Measurements from ENCODE around the gene TTLL11.

Gene TTLL11

GRCh38 chr9:121785673-121786542 lies 307.2 kb downstream of the TTLL11 start:
- H3K27ac ChIP-seq (ENCODE audit: low read depth, low read length): no peak overlapping the region
- H3K4me3 ChIP-seq (ENCODE audit: low read length): no peak overlapping the region
- peaks cover 13% of the 10 kb centered on the region for H3K36me3 ChIP-seq (ENCODE audit: control insufficient read depth, insufficient read depth, low read length)
- H3K27me3 ChIP-seq (ENCODE audit: control insufficient read depth, insufficient read depth, low read length): no peaks in the 10 kb centered on the region
- no peaks in the 10 kb centered on the region for H3K4me1 ChIP-seq (ENCODE audit: control insufficient read depth, insufficient read depth, low read length)
- H3K9ac ChIP-seq (ENCODE audit: low read length): no peak overlapping the region

DNA sequence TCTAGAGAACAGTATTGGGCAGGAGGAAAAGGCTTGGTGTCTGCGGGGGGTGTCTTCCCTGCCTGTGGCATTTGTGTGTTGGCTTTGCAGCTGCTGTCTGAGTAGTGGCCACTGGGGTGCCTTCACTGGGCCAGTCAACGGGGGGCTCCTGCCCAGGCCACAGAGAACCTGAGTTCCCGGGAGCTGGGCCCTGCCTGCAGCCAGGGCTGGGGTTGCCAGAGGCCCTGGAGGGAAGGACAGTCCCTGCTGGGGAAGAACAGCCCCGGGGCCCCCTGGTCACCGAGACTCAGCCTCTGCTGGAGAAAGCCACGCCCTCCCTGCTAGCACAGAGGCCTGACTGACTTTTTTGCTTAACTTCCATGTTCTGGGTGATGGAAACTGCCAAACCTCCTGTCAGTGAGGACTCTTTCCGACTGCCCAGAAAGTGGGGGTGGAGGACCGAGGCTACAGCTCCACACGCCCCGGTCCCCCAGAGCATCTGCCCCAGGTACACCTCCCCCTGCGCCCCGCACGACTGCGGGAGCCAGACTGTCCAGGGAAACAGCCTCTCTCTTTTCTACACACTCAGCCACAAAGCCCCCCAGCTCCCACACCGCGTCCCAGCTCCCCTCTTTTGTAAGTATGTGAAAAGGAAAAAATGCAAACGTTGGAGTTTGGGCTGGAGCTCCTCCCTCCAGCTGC lies 308.2 kb downstream of the TTLL11 start:
- H3K9ac ChIP-seq (ENCODE audit: low read length): no peak overlapping the region
- H3K36me3 ChIP-seq (ENCODE audit: control insufficient read depth, insufficient read depth, low read length): peaks cover 17% of the 10 kb centered on the region
- H3K4me3 ChIP-seq (ENCODE audit: low read length): no peak overlapping the region
- H3K4me1 ChIP-seq (ENCODE audit: control insufficient read depth, insufficient read depth, low read length): peaks cover under 1% of the 10 kb centered on the region
- no peaks in the 10 kb centered on the region for H3K27me3 ChIP-seq (ENCODE audit: control insufficient read depth, insufficient read depth, low read length)
- H3K27ac ChIP-seq (ENCODE audit: low read depth, low read length): no peak overlapping the region

DNA sequence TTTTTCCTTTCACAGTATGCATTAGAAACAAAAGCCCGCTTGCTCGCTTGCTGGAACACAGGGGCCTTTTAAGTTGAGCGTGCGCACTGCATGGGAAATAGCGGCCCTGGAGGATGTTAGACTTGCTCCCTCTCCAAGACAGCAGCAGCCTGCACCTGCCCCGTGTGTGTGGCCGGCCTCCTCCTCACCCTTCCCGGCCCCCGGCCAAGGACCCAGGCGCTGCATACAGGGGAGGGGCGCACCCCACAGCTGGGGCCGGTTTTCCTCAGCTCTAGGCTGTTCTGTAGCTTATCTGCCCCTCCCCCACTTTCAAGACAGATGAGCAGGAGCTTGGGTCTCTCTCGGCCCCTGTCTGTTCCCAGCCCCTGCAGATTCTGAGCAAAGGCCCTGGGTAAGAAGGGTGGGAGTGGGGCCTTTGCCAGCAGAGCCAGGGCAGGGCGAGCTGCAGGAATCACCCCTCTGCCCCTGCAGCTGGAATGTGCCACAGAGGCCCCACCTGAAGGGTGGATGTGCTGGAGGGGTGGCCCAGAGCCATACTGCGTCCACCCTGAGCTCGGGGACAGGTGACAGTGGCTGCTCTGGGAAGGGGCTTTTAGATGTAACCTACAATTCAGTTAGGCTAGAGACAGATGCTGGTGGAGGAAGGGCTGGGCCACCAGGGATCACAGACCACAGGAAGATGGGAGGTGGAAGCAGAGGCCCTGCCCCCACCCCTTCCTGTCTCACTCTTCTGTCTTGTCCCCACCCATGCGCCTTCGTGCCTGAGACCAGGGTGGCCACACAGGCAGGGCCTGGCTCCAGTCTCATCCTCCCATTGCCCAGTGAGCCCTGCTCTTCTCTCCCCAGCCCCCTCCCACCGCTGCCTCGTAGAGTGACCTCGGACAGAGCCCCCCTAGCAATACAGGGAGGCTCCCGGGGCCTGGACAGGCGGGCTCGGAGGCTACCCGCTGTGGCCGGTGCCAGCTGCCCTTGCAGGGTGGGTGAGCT lies 309.3 kb downstream of the TTLL11 start:
- H3K4me1 ChIP-seq (ENCODE audit: control insufficient read depth, insufficient read depth, low read length): peaks cover 9% of the 10 kb centered on the region
- H3K4me3 ChIP-seq (ENCODE audit: low read length): no peak overlapping the region
- H3K27ac ChIP-seq (ENCODE audit: low read depth, low read length): no peak overlapping the region
- H3K27me3 ChIP-seq (ENCODE audit: control insufficient read depth, insufficient read depth, low read length): no peaks in the 10 kb centered on the region
- H3K9ac ChIP-seq (ENCODE audit: low read length): no peak overlapping the region
- peaks cover 19% of the 10 kb centered on the region for H3K36me3 ChIP-seq (ENCODE audit: control insufficient read depth, insufficient read depth, low read length)

DNA sequence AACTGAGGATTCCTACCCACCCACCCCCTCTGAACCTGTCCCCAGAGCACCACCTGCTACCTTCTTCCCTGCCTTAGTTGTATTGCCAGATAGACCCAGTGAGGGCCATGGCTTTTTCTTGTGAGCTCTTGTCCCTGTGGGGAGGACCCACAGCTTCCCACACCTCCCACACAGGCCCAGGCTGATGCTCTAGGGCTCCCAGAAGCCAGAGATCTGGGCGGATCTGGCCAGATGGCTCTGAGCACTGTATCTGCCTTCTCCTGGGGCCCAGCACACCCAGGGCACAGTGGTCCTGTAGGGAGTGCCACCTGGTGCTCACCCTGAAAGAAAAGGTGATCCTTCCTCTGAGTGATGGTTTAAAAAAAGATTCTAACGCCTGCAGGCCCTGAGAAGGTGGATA lies 310.0 kb downstream of the TTLL11 start:
- Histone ChIP-seq H3K27ac (ENCODE audit: low read depth, low read length) (no peak overlapping the region), H3K9ac (ENCODE audit: low read length) (no peak overlapping the region), H3K4me1 (ENCODE audit: control insufficient read depth, insufficient read depth, low read length) (peaks cover 13% of the 10 kb centered on the region), H3K27me3 (ENCODE audit: control insufficient read depth, insufficient read depth, low read length) (no peaks in the 10 kb centered on the region), H3K36me3 (ENCODE audit: control insufficient read depth, insufficient read depth, low read length) (peaks cover 22% of the 10 kb centered on the region), H3K4me3 (ENCODE audit: low read length) (no peak overlapping the region)

- Histone ChIP-seq H3K9ac (ENCODE audit: low read length) (no peak overlapping the region), H3K4me3 (ENCODE audit: low read length) (no peak overlapping the region), H3K4me1 (ENCODE audit: control insufficient read depth, insufficient read depth, low read length) (peaks cover 13% of the 10 kb centered on the region), H3K27ac (ENCODE audit: low read depth, low read length) (no peak overlapping the region), H3K36me3 (ENCODE audit: control insufficient read depth, insufficient read depth, low read length) (peaks cover 26% of the 10 kb centered on the region), H3K27me3 (ENCODE audit: control insufficient read depth, insufficient read depth, low read length) (no peaks in the 10 kb centered on the region)
Observed at GRCh38 chr9:121782514-121783110, 310.5 kb downstream of the TTLL11 start.

DNA sequence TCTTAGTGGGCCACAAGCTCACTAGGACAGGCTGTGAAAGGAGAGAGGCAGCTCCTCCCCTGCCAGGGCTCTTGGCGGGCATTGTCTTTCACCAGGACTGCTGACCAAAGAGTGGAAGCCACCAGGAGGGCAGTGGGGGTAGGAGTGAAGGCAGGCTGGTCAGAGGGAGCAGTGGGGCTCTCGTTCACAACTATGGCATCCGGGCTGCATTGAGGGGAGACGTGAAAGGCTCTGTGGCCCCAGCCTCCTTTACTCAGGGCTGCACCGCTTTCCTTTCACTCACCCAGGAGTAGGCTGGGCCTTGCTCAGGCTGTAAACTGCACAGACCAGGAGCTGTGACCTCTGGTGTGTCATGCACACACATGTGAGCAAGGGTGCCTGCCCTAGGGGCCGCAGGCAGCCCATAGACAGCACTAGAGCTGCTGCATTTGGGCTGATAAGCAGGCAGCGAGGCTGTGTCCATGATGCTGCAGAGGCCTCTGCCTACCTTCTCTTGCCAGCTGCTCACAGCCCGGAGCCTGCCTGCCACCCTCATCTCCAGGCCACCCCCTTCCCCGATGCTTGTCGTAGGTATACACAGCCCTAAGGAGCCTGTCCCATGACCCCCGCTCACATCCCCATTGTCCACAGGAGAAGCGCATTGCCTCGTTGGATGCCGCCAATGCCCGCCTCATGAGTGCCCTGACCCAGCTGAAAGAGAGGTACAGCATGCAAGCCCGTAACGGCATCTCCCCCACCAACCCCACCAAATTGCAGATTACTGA lies 311.2 kb downstream of the TTLL11 start:
- Histone ChIP-seq H3K4me3 (ENCODE audit: low read length) (no peak overlapping the region), H3K36me3 (ENCODE audit: control insufficient read depth, insufficient read depth, low read length) (peaks cover 26% of the 10 kb centered on the region), H3K27me3 (ENCODE audit: control insufficient read depth, insufficient read depth, low read length) (no peaks in the 10 kb centered on the region), H3K4me1 (ENCODE audit: control insufficient read depth, insufficient read depth, low read length) (peaks cover 13% of the 10 kb centered on the region), H3K9ac (ENCODE audit: low read length) (no peak overlapping the region), H3K27ac (ENCODE audit: low read depth, low read length) (no peak overlapping the region)

- H3K9ac ChIP-seq (ENCODE audit: low read length): no peak overlapping the region
- H3K27me3 ChIP-seq (ENCODE audit: control insufficient read depth, insufficient read depth, low read length): no peaks in the 10 kb centered on the region
- H3K4me1 ChIP-seq (ENCODE audit: control insufficient read depth, insufficient read depth, low read length): peaks cover 13% of the 10 kb centered on the region
- peaks cover 30% of the 10 kb centered on the region for H3K36me3 ChIP-seq (ENCODE audit: control insufficient read depth, insufficient read depth, low read length)
- H3K4me3 ChIP-seq (ENCODE audit: low read length): no peak overlapping the region
- H3K27ac ChIP-seq (ENCODE audit: low read depth, low read length): no peak overlapping the region
Observed at GRCh38 chr9:121781145-121781548, 312.0 kb downstream of the TTLL11 start.

GRCh38 chr9:121780177-121781040 lies 312.7 kb downstream of the TTLL11 start:
- Histone ChIP-seq H3K4me3 (ENCODE audit: low read length) (no peak overlapping the region), H3K36me3 (ENCODE audit: control insufficient read depth, insufficient read depth, low read length) (peaks cover 36% of the 10 kb centered on the region), H3K9ac (ENCODE audit: low read length) (no peak overlapping the region), H3K4me1 (ENCODE audit: control insufficient read depth, insufficient read depth, low read length) (peaks cover 13% of the 10 kb centered on the region), H3K27ac (ENCODE audit: low read depth, low read length) (peak overlapping the region; percentile 81), H3K27me3 (ENCODE audit: control insufficient read depth, insufficient read depth, low read length) (no peaks in the 10 kb centered on the region)

GRCh38 chr9:121779381-121780117 lies 313.6 kb downstream of the TTLL11 start:
- peaks cover 43% of the 10 kb centered on the region for H3K36me3 ChIP-seq (ENCODE audit: control insufficient read depth, insufficient read depth, low read length)
- no peaks in the 10 kb centered on the region for H3K27me3 ChIP-seq (ENCODE audit: control insufficient read depth, insufficient read depth, low read length)
- H3K27ac ChIP-seq (ENCODE audit: low read depth, low read length): peak overlapping the region; percentile 81
- H3K4me3 ChIP-seq (ENCODE audit: low read length): no peak overlapping the region
- peaks cover 13% of the 10 kb centered on the region for H3K4me1 ChIP-seq (ENCODE audit: control insufficient read depth, insufficient read depth, low read length)
- no peak overlapping the region for H3K9ac ChIP-seq (ENCODE audit: low read length)
